Epithelial cell of esophagus (primary cell): ENCODE results near the gene SPEM1.
A peak's percentile ranks its signal among the peaks of the same experiment; 100 is the strongest.

Experiments
- DNase-seq: peaks from one replicate; pipeline ENCODE4 v3.0.0; 2010; ENCODE audit warnings: low read depth
- H3K4me3 ChIP-seq: 2 replicates; pipeline ENCODE4 v1.5.1; 2011; ENCODE audit warnings: mild to moderate bottlenecking, low read length, control low read depth
- CTCF ChIP-seq: IDR thresholded peaks from 2 replicates; pipeline ENCODE4 v1.5.1; 2011; ENCODE audit warnings: low read depth, mild to moderate bottlenecking, low read length, control low read depth, inconsistent platforms; ENCODE audit not compliant: insufficient read depth; ENCODE audit errors: missing control alignments

The SPEM1 gene

DNA sequence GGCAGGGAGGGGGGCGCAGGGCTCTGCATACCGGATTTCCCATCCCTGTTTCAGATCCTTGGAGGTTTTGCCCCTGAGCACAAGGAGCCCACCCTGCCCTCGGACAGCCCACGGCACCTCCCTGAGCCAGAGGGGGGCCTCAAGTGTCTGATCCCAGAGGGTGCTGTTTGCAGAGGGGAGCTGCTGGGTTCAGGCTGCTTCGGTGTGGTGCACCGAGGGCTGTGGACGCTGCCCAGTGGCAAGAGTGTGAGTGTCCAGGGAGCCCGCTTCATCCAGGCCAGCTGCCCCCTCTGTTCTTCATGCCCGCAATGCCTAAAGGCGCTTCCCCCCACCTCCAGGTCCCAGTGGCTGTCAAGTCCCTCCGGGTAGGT lies 36.8 kb upstream of the SPEM1 start:
- no peak for TF ChIP-seq CTCF
- no peak for DNase-seq
- no peak overlapping the region for H3K4me3 ChIP-seq

DNA sequence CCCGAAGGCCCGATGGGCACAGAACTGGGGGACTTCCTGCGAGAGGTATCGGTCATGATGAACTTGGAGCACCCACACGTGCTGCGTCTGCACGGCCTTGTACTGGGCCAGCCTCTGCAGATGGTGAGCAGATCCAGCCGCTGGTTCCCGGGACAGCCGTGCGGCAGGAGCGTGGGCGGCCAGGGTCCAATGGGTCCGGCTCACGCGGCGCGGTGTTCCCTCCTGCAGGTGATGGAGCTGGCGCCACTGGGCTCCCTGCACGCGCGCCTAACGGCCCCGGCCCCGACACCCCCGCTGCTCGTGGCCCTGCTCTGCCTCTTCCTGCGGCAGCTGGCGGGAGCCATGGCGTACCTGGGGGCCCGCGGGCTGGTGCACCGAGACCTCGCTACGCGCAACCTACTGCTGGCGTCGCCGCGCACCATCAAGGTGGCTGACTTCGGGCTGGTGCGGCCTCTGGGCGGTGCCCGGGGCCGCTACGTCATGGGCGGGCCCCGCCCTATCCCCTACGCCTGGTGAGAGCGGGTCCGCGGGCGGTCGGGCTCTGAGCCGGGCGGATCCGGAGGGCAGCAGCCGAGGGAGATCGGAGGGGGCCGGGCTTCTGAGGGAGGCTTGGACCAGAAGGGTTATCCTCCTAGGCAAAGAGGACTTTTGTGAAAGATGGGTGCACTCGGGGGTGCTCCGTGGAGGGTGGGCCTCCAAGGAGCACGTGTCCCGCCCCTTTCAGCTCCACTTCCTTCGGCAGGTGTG lies 36.2 kb upstream of the SPEM1 start:
- no peak overlapping the region for H3K4me3 ChIP-seq
- TF ChIP-seq CTCF: no peak
- peak; percentile 39 for DNase-seq

- no peak for DNase-seq
- no peak for TF ChIP-seq CTCF
- H3K4me3 ChIP-seq: no peak overlapping the region
These were observed 35.5 kb upstream of the SPEM1 start for GRCh38 chr17:7384489-7385081.

GRCh38 chr17:7388856-7389255 lies 31.3 kb upstream of the SPEM1 start:
- H3K4me3 ChIP-seq: no peak overlapping the region
- DNase-seq: no peak
- no peak for TF ChIP-seq CTCF

DNA sequence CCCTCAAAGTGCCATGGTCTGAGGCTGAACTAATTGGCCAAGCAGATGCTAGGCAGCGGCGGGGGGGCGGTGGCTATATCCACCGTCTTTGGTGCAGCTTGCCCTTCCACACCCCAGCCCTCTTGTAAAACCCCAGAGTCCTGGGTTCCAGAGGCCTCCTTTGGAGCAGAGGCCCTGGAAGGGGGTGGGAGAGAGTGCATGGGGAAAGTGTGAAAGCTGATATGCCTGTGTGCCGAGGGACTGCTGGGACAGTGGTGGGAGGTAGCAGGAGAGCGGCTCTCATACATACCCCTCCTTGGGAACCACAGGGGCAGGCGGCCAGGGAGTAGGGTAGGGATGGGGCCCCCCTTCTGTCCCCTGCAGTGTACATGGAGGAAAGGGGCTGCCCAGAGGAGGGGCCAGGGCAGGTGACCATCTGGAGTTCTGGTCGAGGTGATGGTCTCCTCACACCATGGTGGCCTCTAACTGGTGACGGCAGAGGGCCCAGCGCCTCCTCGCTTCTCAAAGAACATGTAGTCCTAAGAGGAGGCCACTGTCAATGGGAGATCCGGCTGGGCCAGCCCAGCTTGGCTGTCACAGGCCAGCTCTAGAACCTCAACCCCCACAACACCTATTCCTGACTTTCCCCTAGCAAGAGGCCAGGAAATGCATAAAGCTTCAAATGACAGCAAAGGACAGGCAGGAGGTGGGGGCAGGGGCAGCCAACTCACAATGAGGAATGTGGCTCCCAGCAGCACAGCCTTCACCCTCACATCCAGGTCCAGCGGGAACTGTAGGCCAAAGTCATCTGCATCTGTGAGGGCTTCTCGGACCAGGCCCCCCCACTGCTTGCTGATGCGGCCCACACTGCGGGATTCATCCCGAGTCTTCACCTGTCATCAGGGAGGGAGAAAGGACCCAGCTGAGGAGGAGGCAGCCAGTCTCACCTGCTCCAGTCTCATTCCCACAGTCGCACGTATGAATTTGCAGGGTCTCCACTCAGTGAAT lies 29.9 kb upstream of the SPEM1 start:
- no peak overlapping the region for H3K4me3 ChIP-seq
- no peak for DNase-seq
- TF ChIP-seq CTCF: no peak

- no peak for TF ChIP-seq CTCF
- no peak for DNase-seq
- no peak overlapping the region for H3K4me3 ChIP-seq
These were observed 28.8 kb upstream of the SPEM1 start for GRCh38 chr17:7391307-7391706.
